ENCODE data around the gene KCNQ1OT1. TPM values are rescaled to one million over a fixed set of nuclear protein-coding genes. Genes with fewer than 3 reads are reported as not detected.

KCNQ1OT1 gene
- polyA plus RNA-seq, 1 donor from 2014 or later = 0.09 TPM

DNA sequence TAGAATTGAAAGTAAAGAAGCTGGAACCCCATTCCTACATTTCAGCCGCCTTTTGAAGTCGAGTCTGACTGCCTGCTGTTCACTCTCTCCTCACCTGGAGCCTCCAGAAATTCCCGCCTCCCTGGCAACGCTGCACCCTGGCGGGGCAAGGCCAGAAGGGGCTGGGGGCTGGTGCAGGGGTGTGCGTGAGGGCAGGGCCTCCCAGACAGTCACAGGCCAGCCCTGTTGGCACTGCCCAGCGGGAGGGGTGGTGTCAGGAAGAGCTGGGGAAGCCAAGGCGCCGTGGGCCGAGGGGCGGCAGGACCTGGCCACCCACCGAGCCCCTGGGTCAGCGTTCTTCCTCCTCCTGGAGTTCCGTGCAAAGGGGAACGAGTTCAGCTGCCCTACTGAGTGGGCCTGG is 123.2 kb downstream of the KCNQ1OT1 start:
- Mint-ChIP-seq H3K4me3 (no peak overlapping the region), H3K27me3 (no peaks in the 10 kb centered on the region), H3K27ac (no peak overlapping the region), H3K4me1 (no peaks in the 10 kb centered on the region), H3K9me3 (no peaks in the 10 kb centered on the region), H3K36me3 (no peaks in the 10 kb centered on the region)

DNA sequence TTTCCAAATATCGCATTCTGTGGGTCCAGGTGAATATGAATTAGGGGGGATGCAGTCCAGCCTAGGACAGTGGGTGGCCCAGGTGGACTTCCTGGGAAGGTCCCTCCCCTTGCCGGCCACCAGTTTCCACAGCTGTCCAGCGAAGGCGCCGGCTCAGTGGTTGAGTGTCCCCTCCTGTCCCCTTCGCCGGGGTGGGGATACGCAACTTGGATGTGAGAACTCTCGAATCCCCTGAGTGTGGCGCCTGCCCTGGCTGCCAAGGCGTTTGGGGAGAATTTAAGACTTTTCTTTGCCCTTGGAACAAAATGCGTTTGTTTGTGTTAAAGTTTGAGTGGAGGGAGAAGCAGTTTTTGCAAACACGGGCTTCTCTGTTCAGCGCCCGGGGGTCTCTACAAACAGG is 123.7 kb downstream of the KCNQ1OT1 start:
- Mint-ChIP-seq H3K27me3 (no peaks in the 10 kb centered on the region), H3K4me1 (no peaks in the 10 kb centered on the region), H3K27ac (no peak overlapping the region), H3K9me3 (no peaks in the 10 kb centered on the region), H3K36me3 (no peaks in the 10 kb centered on the region), H3K4me3 (no peak overlapping the region)

DNA sequence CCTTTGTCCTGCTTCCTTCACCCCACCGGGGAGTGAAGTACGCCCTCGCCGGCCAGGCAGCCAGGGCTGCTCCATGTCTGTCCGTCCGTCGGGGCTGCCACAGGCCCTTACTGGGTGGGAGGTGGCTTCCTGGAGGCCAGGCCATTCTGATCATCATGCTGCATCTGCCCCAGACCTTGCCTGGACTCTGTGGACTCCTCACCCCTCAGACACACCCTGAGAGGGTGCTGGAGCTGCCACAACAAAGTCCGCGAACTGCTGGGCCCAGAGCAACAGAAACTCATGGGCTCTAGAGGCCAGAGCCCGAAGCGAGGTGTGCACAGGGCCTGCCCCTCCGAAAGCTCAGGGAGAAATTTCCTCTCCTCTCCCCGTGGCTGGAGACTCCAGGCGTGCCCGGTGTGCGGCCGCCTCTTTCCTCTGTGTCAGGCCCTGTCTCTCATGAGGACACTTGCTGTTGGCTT is 124.2 kb downstream of the KCNQ1OT1 start:
- Mint-ChIP-seq H3K9me3 (no peaks in the 10 kb centered on the region), H3K27ac (no peak overlapping the region), H3K36me3 (no peaks in the 10 kb centered on the region), H3K4me3 (no peak overlapping the region), H3K4me1 (no peaks in the 10 kb centered on the region), H3K27me3 (no peaks in the 10 kb centered on the region)

DNA sequence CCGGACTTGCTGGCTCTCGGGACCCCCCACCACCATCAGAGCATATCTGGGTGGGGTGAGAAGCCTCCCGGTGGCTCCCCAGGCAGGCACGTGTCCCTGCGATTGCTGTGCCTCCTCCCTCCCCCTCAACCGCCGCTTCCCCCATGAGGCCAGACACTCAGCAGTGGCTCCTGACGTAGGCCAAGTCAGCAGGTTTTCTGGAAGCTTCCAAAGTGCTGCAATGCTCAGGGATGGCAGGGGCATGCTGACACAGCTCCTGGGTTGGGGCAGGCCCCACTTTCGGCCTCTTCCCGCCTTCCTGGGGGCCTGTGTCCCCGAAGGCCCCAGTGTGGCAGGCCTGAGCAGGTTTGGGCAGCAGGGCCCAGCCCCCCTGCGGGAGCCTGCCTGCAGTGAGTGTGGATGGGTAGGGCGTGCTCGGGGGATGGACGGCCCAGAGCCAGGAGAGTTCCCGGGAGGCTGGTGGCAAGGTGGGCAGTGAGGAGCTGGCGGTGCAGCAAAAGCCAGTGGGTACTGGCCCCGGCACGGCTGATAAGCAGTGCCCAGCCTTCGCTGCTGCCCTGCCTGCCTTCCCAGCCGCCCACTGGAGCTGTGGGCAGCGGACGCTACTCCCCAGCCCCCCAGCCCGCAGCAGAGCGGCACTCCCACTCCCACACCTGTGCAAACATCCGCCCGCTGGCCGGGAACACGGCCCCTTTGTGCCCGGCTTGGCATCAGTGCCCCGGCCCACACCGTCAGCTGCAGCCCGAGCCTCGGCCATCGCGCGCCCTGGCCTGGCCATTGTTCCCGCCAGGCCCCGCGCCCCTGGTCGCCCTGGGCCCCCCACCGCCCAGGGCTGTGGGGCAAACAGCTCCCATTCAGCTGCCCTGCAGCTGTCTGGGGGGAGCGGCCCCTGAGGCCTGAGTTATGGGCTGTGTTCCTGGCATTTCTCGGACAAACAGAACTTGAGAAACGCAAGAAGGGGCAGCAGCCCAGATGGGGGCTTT is 125.0 kb downstream of the KCNQ1OT1 start:
- H3K4me3 Mint-ChIP-seq = no peak overlapping the region
- no peaks in the 10 kb centered on the region for H3K27me3 Mint-ChIP-seq
- no peaks in the 10 kb centered on the region for H3K36me3 Mint-ChIP-seq
- no peaks in the 10 kb centered on the region for H3K9me3 Mint-ChIP-seq
- H3K27ac Mint-ChIP-seq = no peak overlapping the region
- no peaks in the 10 kb centered on the region for H3K4me1 Mint-ChIP-seq

DNA sequence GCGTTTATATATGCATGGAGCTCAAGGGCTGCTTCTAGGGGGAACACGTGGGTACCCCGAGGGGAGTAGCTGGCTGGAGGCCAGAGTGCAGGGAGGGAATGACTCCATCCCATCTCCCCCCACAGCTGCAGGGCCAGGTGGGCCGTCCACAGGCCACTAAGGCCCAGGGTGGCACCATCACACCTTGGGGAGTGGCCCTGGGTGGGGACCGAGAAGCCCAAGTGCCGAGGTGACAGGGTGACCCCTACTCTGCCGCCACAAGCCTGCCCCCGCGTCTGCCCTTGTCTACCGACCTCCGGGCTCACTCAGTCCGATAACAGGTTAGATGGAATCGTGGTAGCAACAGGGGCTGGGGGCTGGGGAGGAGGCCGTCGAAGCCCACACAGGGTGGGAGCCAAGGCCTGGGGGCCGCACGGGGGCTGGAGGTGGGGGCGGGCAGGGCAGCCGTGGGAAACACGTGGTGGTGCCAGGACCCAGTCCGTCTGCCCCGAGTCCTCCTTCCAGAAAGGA is 125.7 kb downstream of the KCNQ1OT1 start:
- Mint-ChIP-seq H3K4me1 (no peaks in the 10 kb centered on the region), H3K27me3 (no peaks in the 10 kb centered on the region), H3K9me3 (no peaks in the 10 kb centered on the region), H3K27ac (no peak overlapping the region), H3K36me3 (no peaks in the 10 kb centered on the region), H3K4me3 (no peak overlapping the region)

DNA sequence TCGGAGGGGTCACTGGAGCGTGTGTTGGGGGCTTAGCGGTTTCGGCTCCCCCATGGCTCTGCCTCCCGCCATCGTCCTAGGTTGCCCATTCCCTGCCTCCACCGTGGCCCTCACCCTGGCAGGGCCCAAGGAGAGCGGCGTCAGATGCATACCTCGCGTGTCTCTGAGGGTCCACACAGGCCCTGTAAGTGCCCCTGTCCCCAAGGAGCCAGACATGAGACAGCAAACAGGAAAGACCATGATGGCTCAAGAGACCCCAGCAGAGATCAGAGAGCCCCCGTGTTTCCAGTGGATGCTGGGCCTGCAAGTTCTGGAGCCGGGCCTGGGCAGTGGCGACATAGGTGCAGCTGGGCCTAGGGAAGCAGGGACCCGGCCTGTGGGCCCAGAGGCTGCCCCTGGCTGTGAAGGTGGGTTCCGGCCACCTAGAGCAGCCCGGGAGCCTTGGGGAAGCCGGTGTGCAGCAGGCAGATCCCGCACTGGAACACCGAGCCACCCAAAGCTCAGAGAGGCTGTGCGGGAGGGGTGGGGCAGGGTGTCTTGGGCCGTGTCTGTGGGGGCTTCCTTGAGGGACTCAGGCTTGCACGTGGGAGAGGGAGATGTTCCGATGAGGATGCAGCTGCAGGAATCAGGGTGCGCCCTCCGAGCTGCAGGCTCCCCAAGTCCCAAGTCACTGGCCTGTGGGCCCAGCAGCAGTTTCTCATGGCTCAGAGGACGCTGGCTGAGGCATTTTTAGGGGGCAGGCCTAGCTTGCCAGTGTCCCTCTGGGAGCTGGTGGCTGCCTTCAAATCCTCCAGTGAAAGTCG is 126.4 kb downstream of the KCNQ1OT1 start:
- Mint-ChIP-seq H3K4me1 (no peaks in the 10 kb centered on the region), H3K9me3 (no peaks in the 10 kb centered on the region), H3K27ac (no peak overlapping the region), H3K27me3 (no peaks in the 10 kb centered on the region), H3K36me3 (no peaks in the 10 kb centered on the region), H3K4me3 (no peak overlapping the region)

DNA sequence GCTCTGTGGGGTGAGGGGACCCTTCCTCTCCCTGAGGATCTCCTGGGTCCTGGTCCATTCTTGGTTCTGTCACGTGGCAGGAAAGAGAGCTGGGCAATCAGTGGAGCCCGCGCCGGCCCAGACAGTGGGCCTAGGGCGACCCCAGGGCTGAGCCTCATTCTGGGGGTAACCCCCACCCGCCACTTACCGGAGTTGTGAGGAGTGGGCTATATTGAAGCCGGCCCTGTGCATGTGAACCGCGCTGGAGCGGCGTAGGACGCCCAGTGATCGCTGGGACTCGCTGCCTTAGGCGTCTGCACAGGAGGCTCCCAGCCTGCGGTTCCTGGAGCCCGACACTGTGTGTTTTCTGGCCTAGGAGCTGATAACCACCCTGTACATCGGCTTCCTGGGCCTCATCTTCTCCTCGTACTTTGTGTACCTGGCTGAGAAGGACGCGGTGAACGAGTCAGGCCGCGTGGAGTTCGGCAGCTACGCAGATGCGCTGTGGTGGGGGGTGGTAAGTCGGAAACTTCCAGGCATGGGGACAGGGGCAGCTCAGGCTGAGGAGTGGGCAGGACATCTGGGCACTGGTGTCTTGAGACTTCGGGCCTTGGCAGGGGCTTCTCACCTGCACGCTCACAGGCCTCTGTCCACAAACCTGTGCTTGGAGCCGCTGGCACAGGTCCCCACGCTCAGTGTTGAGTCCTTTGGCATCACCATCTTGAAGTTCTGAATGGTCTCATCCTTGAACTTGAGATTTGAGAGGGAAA is 127.1 kb downstream of the KCNQ1OT1 start:
- Mint-ChIP-seq H3K27ac (no peak overlapping the region), H3K4me3 (peak overlapping the region in 1 of 4 donors; percentile 58), H3K36me3 (no peaks in the 10 kb centered on the region), H3K9me3 (no peaks in the 10 kb centered on the region), H3K27me3 (no peaks in the 10 kb centered on the region), H3K4me1 (no peaks in the 10 kb centered on the region)

DNA sequence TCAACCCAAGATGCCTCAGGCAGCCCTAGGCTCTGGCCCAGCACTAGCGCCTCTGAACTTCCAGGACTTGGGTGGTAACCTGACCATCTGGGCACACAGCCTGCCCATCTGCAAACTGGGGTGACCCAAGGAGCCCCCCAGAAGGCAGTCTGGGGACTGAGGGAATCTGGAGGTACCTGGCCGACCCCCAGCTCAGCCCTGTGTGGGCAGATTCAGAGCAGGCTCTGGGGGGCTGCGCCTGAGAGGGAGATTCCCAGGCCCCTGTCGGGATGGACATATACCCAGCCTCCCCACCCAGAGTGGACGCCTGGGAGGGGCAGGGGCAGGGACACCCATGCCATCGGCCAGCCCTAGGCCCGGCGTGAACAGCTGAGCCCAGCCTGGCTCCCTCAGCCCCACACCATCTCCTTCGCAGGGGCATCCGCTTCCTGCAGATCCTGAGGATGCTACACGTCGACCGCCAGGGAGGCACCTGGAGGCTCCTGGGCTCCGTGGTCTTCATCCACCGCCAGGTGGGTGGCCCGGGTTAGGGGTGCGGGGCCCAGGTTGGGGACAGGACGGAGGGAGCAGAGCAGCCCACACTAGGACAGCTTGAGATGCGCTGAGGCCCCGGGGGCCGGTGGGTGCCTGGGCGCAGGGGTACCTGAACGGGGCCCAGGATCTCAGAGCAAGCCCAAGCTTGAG is 128.1 kb downstream of the KCNQ1OT1 start:
- Mint-ChIP-seq H3K27me3 (no peaks in the 10 kb centered on the region), H3K36me3 (no peaks in the 10 kb centered on the region), H3K27ac (no peak overlapping the region), H3K9me3 (no peaks in the 10 kb centered on the region), H3K4me1 (no peaks in the 10 kb centered on the region), H3K4me3 (no peak overlapping the region)

DNA sequence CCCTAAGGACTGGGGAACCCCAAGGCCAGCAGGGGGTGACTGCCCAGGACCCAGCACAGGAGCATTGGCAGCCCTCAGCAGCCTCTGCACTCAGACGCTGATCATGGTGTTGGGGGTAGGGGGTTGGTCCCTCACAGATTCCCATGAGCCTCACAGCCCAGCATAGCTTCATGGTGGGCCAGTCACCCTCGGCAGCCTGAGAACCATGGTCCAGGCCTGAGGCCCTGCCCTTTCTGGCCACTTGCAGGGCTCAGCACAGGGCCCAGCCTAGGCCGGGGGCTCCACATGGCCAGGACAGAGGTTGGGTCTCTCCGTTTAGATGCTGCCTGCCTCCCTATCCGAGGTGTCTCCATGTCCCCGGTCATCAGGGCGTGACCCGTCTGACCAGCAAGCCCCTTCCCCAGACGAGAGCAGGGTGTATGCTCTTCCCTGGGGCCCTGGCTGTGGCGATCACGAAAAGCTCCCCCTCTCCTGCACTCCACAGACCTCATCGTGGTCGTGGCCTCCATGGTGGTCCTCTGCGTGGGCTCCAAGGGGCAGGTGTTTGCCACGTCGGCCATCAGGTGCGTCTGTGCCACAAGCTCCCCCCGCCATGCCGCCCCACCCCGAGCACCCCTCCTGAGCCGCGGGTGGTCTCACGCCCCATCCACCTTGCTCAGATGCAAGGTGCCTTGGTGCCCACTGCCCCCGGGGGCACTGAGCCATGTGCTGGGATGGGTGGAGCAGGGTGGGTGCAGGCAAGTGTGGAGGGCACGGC is 128.8 kb downstream of the KCNQ1OT1 start:
- Mint-ChIP-seq H3K36me3 (no peaks in the 10 kb centered on the region), H3K4me3 (no peak overlapping the region)

DNA sequence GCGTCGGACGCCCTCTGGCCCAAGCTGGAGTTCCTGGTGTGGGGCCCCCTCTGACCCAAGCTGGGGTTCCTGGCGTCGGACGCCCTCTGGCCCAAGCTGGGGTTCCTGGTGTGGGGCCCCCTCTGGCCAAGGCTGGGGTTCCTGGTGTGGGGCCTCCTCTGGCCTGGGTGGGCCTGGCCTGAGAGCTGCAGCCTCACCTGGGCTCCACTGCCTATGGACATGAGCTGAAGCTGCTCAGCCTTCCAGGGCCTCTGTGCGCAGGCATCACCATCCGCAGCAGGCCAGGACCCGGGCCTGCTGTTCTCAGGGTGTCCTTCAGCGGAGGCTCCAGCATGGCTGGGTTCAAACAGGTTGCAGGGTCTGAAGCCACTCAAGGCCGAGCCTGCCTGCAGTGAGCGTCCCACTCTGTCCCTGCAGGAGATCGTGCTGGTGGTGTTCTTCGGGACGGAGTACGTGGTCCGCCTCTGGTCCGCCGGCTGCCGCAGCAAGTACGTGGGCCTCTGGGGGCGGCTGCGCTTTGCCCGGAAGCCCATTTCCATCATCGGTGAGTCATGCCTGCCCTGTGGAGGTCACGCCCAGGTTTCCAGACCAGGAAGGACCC is 129.5 kb downstream of the KCNQ1OT1 start:
- Mint-ChIP-seq H3K36me3 (no peaks in the 10 kb centered on the region), H3K27me3 (no peaks in the 10 kb centered on the region), H3K4me3 (no peak overlapping the region), H3K27ac (no peak overlapping the region), H3K4me1 (no peaks in the 10 kb centered on the region), H3K9me3 (no peaks in the 10 kb centered on the region)

More for the DNA sequence above, 128.8 kb downstream of the KCNQ1OT1 start:
- no peak overlapping the region for H3K27ac Mint-ChIP-seq
- H3K27me3 Mint-ChIP-seq = no peaks in the 10 kb centered on the region
- no peaks in the 10 kb centered on the region for H3K4me1 Mint-ChIP-seq
- no peaks in the 10 kb centered on the region for H3K9me3 Mint-ChIP-seq

DNA sequence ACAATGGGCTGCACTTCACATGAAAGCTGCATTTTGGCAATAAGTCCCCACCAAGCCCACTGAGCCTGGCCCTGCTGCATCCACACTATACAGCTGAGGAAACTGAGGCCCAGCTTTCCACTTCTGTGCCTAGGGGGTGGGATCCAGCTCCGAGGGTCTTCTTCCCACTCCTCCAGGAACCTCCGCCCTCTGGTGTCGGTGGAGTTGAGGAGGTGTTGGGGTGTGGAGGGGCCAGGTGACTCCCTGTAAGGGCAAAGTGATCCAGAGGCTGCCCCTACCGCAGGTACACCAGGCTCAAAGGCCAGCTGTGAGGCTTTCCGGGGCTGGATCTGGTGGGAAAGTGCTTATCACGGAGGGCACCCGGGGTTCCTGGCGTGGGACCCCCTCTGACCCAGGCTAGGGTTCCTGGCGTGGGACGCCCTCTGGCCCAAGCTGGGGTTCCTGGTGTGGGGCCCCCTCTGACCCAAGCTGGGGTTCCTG is 130.0 kb downstream of the KCNQ1OT1 start:
- Mint-ChIP-seq H3K4me3 (no peak overlapping the region), H3K27me3 (no peaks in the 10 kb centered on the region), H3K4me1 (peaks cover 0 to 1% (median 1%) of the 10 kb centered on the region in 3 donors), H3K27ac (no peak overlapping the region), H3K9me3 (no peaks in the 10 kb centered on the region), H3K36me3 (peaks cover 2% of the 10 kb centered on the region)

DNA sequence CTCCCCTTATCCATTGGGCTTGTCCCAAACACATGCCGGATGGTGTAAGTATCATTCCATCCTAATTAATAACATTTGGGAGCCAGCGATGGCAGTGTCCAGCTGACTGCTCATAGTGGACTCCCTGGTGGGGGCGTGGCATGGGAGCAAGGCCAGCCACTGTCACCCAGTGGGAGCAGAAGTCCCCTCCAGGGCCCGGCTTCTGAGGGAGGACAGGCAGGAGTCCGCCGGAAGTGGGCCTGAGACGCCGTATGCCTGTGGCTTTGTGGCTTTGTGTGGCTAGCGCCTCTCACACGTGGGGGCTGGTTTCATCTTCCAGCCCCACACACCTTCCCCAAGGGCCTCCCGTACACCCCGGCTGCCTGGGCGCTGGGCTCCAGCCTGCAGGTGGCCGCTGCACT is 130.5 kb downstream of the KCNQ1OT1 start:
- peaks cover 0 to 3% (median 2%) of the 10 kb centered on the region in 3 donors for H3K4me1 Mint-ChIP-seq
- H3K36me3 Mint-ChIP-seq = peaks cover 3% of the 10 kb centered on the region
- H3K27ac Mint-ChIP-seq = no peak overlapping the region
- H3K27me3 Mint-ChIP-seq = no peaks in the 10 kb centered on the region
- H3K4me3 Mint-ChIP-seq = no peak overlapping the region
- no peaks in the 10 kb centered on the region for H3K9me3 Mint-ChIP-seq

DNA sequence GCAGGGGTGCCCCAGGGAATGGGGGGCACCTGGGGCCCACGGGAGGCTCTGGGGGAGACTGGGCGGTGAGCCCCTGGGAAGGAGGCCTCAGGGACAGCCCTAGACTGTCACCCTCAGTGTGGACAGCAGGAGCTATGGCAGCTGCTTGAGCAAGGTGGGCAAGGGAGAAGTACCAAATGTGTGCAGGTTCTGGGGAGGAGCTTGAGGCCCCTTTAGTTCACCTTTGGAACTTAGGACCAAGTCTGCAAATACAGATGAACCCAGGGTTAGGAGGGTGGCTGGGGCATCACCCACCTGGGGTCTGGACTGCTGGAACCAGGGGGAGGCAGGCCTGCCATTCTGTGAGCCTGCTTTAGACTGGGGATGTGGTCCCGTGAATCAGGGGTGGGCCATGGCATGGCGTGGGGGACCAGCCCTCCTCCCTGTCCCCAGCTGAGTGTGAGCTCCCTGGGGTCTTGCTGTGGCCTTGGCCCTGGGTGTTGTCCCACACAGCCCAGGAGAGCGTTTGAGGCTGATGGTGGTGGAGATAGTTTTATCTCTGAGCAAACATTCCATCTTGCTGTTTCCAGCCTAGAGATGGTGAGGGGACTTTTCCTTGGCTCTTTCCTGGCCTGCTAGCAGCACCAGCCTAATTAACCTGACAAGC is 132.6 kb downstream of the KCNQ1OT1 start:
- Mint-ChIP-seq H3K4me3 (no peak overlapping the region), H3K36me3 (peaks cover 3% of the 10 kb centered on the region), H3K27ac (no peak overlapping the region), H3K9me3 (no peaks in the 10 kb centered on the region), H3K27me3 (no peaks in the 10 kb centered on the region), H3K4me1 (peaks cover 2 to 4% (median 3%) of the 10 kb centered on the region in 3 donors)
